GM18858 (cell line): ENCODE data around the gene RFX6.

Source experiments
- ATAC-seq: cut with Tn5 transposase; IDR thresholded peaks from one replicate; pipeline ENCODE4 v1.9.1; 2021; ENCODE audit not compliant: unreplicated experiment

Gene RFX6

DNA sequence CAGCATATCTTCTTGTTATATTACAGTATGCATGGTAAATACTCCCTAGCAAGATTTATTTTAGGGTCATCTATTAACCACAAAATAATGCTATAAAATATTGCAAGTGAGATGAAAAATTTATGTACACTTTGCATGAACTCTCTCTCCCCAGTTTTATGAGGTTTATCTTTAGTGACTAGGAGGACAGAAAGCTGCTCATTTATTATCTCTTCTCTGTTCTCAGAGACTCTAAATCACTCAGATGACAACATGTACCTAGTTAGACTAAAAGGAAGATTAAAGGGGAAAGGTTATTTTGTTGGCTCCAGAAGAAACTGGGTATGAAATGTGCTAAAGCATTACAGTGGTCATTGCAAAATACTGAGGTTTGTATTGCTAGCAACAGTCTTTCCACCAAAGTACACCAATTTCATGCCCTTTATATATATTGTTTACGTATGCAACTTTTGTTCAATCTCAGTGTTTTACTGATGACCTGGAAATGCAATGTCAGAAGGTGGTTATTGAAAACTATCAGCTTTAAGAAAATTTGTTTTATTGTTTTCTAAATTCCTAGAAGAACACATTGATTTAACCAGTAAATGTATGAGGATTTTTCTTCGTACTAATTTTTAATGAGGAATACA is 11.8 kb downstream of the RFX6 start:
- ATAC-seq: no peak

DNA sequence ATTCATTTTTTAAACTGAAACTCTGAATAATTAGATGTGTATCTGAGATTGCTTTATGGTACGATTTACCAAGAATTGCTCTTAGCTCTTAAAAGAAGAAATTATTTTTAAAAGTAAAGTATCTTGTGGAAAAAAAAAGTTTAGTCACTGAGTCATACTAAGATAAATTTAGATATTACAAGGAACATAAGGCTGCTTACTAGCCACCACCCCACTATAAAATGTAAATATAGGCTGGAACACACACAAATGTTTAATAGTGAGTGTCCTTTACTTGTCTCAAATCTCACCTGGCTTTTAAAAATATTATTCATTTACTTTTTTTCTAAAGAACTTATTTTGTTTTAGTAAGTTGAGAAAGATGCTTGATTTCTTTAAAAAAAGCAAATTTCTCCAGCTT is 17.6 kb downstream of the RFX6 start:
- no peak for ATAC-seq

DNA sequence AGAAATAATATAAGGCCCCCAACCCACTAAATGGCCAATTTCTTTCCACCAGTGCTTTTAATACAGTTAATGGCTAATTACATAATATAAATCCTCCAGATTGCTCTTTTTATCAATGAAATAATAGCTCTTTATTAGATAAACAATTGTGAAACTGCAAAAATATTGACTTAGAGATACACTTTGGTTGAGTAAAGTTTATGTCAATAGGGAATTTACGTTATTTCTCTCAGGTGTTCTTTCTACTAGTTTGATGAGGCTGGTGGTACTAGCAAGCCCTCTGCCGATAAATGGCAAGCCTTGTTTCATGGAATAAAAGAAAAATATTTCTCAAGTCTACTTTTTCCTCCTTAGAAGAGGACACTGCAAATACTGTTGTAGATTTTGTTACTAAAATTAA is 18.9 kb downstream of the RFX6 start:
- no peak for ATAC-seq

DNA sequence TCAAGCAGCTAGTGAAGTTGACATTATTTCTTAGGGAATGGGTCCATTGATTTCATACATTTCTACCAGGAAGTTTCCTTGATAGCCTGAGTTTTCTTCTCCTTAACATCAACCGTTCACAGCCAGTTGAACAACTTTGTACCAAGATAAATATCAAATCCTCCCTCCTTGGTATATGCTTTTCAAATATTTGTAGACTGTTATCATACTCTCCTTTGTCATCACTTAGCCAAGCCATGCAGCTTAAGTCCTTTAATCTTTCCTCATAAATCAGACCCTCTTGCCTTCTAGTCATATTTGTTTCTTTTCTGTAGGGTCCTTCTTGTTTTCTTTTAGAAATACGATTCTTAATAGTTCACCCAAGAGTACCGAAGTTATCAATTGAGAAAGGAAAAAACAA is 25.6 kb downstream of the RFX6 start:
- no peak for ATAC-seq

DNA sequence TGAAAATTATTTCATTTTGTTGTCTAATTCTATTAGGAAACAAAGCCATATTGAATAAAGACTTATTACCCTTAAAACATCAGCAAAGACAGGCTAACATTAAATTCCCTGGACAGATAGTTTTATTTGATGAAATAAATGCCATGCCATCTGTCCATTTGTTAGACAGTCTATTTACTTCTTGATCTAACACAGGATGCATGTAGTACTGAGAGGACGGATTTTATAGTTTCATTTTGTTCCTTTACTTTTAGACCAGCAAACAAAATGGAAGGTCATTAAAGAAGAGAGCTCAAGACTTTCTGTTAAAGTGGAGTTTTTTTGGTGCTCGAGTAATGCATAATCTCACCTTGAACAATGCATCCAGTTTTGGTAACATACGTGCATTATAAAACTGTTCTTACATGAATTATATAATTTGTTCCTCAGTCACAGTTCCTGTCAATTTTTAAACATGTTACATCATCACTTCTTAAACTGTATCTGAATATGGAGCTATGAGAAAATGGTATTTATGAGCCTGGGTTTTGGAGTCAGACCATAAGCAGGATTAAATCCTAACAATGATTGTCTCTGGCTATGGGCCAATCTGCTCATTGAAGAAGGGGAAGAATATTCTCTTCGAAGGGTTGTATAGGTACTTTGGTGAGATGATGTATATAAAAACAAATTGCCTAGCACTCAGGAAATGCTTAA is 46.0 kb downstream of the RFX6 start:
- ATAC-seq: no peak

DNA sequence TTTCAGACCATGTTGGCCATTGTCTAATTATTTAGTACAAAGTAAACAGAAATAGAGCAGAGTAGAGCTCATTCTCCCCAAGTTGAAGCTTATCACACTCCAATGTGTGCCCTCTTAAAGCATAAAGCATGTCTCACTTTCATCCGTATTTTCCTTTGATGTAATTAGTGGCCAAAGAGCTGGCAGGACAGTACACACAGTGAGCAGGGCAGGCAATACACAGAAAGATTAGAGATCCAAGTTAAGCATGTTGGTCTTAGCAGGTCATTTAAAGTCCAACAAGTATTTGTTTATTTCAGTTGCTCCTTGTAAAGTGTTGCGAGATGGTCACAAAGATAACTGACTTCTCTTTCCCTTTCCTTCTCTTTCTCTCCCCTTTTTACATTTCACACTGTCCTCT is 47.2 kb downstream of the RFX6 start:
- ATAC-seq: no peak

DNA sequence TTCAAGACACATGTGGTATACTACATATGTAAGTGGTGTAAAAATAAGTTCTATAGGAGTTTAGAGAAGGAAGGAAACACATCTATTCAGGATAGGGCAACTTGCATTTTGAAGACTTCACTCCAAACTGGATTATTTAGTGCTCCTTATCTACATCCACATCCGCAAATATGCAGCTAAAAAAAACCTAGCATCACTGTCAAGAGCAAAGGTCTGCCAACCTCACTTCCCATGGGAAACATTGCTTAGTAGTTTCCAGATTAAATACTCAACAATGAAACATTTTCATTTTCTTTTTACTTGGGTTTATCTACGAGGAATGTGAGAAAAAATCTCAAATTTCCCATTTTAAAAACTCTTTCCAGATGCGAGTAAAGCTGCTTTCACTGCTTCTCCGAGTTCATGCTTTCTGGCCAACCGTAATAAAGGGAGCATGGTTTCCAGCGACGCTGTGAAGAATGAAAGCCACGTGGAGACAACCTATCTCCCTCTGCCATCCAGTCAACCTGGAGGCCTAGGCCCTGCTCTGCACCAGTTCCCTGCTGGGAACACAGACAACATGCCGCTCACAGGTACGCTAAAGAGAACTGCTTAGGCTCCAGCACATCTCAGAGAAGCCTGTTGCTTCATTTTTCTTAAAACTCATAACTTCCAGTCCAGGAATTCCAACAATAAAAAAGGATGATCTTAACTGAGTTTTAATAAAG is 48.2 kb downstream of the RFX6 start:
- ATAC-seq: no peak

DNA sequence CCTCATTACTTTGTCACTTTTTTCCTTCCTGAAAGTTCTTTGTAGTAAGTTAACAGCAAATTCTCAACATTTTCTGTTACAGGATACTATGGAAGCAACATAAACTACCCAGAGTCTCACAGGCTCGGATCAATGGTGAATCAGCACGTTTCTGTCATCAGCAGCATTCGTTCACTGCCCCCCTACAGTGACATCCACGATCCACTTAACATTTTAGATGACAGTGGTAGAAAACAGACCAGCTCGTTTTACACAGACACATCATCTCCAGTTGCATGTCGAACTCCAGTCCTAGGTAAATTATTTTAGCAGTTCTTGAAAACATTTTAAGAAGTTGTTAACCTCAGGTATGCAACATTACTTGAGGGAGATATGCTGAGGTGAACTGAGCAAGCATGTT is 51.6 kb downstream of the RFX6 start:
- ATAC-seq: no peak

DNA sequence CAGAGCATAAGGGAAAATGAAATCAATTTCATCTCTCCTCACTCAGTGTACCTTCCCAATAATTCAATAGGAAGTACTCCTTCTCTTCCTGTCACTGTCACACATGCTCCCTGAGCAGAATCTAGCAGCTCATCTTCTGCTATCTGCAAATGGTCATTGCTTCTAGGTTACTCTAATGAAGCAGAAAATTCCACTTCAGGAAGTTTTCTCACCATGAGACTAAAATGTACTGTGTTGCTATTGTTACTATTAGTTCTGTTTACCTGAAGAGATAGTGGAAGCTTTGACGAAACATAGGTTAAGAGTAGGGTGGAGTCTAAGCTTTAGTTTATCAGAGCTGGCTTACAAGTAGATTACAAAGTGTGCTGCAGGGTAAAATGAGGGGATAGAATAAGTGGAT is 52.8 kb downstream of the RFX6 start:
- ATAC-seq: no peak

DNA sequence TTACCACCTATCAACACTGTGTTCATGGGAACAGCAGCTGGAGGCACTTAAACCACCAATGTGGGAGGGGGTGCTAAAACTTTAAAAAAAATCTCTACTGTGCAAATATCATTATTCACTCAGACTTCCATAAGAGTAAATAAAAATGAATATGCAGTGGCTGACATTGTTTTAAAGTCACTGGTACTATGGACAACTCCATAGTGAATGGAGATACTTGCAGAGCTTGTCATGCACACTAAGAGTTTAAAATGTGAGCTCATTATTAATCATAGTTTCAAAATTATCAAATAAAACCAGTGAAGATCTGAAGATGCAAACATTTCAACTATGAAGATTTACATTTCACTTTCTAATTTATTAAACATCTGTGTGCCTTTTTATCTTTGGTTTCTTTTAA is 54.4 kb downstream of the RFX6 start:
- no peak for ATAC-seq

DNA sequence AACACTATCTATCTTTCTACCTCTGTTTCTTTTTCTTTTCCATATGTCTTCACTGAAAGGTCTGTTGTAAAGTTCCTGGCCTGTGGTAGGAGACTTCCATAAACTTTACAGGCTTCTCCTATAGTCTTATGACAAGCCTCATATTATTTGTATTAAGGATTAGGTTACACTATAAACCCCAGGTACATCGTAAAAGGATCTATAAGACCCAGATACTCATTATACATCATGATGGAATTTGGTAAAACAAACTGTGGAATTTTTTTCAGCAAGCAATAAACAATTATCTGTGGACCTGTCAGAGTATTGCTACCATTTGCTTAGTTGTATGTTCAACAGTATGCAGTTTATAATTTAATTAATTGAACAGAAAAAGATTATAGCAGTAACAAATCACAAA is 55.5 kb downstream of the RFX6 start:
- no peak for ATAC-seq

DNA sequence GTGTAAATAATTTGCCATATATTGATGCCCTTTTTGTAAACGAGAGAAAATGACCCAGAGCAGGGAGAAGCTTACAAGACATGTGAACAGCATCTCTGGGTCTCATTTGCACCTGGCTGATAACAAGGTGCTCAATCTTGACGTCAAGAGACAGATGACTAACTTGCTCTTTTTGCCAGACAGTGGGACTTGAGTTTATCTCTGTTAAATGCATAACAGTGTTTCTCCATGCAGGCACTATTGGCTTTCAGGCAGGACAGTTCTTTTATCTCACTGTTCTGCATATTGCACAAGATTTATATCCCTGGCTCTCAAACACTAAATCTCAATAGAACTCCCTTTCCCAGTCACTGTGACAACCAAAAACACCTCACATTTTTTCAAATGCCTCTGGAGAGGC is 56.4 kb downstream of the RFX6 start:
- no peak for ATAC-seq

DNA sequence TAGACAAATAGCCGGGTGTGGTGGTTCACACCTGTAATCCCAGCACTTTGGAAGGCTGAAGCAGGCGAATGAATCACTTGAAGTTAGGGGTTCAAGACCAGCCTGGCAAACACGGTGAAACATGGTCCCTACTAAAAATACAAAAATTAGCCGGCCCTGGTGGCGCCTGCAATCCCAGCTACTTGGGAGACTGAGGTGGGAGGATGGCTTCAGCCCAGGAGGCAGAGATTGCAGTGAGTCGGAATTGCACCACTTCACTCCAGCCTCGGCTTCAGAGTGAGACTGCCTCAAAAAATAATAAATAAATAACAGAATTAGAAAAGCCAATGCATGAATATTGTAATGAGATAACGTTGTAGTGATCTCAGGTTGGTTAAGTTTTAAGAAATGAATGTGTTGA is 61.3 kb downstream of the RFX6 start:
- no peak for ATAC-seq

DNA sequence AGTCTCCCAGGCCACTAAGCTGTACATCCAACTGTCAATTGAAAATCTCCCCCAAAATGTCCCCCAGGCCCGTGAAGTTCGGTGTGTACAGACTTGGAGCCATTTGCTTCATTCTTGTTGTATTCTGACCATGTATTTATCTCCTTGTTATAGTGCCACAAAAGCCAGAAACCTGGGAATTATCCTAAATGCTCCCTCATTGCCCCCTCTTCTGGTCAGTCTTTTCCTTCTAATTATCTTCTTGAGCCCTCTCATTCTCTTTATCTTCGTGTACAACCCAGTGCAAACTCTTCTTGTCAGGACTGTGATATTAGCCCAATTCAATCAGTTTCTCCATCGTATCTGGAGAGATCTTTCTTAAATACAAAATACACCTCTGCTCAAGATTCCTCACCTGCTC is 64.7 kb downstream of the RFX6 start:
- ATAC-seq: no peak

DNA sequence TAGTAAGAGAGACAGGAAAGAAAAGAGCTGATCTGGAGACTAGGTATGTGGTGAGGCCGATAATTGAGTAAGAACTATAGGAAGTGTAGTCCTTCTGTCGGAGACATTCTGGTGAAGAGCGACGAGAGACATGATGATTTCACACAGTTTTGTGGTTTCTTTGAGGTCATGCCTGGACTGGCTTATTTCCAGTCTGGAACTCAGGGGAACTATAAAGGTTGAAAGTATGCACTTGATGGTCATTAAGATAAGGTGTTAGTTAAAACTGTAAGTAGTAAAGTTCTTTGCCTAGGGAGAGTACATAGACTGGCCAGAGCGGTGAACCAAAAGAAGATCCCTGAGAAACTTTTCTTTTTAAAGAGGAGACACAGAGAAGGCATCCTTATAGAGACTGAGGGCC is 68.8 kb downstream of the RFX6 start:
- no peak for ATAC-seq

DNA sequence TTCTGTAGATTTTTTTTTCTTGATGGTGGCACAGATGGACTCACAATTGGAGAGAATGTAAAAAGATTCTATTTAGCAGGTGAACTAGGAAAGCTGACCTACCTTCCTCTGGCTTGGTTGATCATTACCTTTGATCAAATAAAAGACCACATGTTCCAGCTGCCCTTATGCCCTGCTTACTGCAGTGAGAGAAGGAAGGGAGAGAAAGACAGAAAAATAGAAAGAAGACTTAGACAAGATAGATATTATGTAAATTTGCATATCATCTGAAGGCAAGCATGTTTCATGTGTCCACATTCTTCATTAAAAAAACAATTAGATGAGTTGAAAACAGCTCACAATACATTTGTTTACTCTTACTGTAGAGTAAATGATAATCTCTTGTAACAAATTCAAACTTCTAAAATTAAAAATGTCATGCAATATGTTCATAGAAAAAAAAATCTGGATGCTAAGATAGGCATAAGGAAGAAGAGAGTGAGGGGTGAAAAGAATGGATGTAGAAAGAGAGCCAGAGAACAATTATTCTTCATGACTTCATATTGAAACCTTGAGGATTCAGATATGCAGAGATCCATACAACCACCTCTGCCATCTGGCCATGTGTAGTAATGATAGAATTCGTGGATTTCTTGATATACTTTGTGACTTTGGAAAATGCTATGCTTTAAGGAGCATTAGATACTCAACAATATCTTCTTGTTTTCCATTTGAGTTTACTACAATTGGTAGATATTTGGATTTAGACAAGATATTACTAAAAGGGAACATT is 71.7 kb downstream of the RFX6 start:
- ATAC-seq: no peak

DNA sequence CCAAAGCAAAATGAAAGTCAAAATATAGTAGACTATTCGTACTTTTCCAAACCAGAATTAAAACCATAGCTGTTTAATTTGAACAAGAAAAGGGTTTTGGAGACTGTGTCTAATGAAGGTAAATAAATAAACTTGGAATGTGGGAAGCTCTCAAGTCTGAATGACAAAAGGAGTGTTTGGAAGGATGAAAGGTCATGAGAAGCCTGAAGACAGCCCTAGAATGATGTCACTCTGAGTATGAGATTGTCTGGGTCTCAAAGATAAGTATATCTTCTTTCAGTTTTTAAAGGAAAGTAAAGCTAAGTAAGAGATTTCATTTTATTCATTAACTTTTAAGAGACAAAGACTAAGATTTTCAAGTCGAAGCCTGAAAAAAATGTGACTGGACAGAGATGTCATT is 72.9 kb downstream of the RFX6 start:
- no peak for ATAC-seq

DNA sequence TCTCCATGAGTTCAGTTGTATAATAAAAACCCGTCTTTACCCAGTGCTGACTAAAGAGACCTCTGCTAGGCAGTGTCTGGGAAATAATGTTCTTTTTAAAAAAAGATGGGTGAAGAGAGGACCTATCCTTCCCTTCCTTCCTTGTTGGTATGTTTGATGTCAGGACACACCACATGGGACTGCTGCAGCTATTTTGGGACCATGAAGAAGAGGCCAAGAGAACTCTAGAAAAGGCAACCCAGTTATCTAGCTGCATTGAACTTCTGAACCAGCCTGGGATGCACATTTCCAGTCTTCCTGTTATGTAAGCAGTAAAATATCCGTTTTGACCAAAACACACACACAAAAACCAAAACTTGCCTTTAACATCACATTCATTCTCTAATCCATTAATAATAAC is 77.3 kb downstream of the RFX6 start:
- ATAC-seq: no peak

DNA sequence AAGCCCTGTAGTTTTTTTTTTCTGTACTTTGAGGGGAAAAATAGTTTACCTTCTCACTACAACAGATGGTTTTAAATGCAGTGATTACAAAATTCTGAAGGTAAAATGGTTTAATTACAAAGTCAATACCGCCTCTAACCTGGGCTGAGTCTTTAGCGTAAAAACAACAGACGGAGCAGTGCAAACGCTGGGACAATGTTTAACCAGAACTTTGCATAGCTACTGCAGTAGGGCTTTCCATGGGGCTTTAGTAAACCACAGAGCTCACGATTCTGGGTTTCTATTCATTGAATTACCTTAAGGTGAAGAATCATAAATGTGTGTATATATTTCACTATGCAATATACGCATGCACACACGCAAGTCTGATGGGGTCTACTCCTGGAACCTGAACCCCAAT is 77.9 kb downstream of the RFX6 start:
- ATAC-seq: no peak

DNA sequence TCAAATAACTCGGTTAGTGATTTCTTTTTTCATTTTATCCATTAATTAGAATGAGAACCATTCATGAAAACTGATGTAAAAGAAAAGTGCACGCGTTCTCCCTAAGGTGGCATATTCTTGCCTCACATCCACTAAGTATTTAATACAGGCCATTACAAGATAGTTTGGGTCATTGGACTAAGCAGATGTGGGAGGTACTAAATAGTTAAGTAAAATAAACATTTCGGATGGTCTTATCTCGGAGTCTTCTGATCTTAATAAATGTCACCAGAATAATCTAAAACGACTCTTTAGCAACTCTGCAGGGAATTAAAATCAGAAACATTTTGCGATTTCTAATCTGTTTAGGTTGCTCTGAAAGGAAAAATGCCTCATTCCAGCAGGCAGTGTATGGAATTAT is 78.7 kb downstream of the RFX6 start:
- ATAC-seq: no peak

DNA sequence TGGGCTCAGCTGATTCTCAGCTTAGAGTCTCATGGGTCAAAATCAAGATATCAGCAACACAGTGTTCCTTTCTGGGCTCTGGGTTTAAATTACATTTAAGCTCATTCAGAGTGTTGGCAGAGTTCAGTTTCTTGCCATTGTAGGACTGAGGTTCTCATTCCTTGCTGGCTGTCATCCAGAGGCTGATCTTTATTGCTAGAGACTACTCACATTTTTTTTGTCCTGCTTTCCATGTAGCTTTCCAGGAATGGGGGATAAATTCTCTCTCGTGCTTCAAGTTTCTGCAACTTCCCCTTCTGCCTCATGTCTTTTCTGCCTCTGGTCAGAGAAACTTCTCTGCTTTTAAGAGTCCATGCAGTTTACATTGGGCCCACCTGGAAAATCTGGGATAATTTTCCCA is 86.9 kb downstream of the RFX6 start:
- no peak for ATAC-seq
